IMR-90 (cell line): Measurements from ENCODE around the gene ATF5. TPM values are rescaled to one million over a fixed set of nuclear protein-coding genes. Genes with fewer than 3 reads are reported as not detected.

Experiments
- ATAC-seq: fragments of 200-7000 bp; cut with Tn5 transposase; 2 replicates; pipeline ENCODE4 v1.9.1; 2020; ENCODE audit warnings: low read depth, mild to moderate bottlenecking, moderate library complexity
- BruUV-seq: library from RNA; stranded (reverse); fragments of 400-500 nt; replicated peaks from 2 replicates; lab custom pipeline; 2021; lab: Mats Ljungman, UMichigan
- CTCF ChIA-PET: fragments of 300-600 bp; formaldehyde crosslinking; extraction: SDS; loops from one replicate; lab custom pipeline; 2021; ENCODE audit warnings: antibody characterized with exemption; lab: Yijun Ruan, JAX
- POLR2A ChIA-PET: fragments of 300-600 bp; sonication (Branson Sonifier 250); formaldehyde crosslinking; loops from one replicate; lab custom pipeline; 2022; ENCODE audit warnings: antibody characterized with exemption; ENCODE audit not compliant: unreplicated experiment; lab: Charles Lee
- DNase-seq: peaks from one replicate; pipeline ENCODE4 v3.0.0; 2013
- H2AFZ ChIP-seq: replicated peaks from 2 replicates; pipeline ENCODE3; 2013; ENCODE audit warnings: low read length, mild to moderate bottlenecking; ENCODE audit not compliant: poor library complexity
- H2AK5ac ChIP-seq: 2 replicates; pipeline ENCODE4 v1.6.1; 2013; ENCODE audit warnings: low read depth, low read length, inconsistent platforms
- H2AK9ac ChIP-seq: replicated peaks from 2 replicates; pipeline ENCODE3; 2013; ENCODE audit warnings: mild to moderate bottlenecking, low read depth, low read length, moderate library complexity; ENCODE audit not compliant: poor library complexity
- H2BK120ac ChIP-seq: 2 replicates; pipeline ENCODE4 v1.6.1; 2013; ENCODE audit warnings: low read depth, low read length, inconsistent platforms
- H2BK15ac ChIP-seq: 3 replicates; pipeline ENCODE4 v1.6.1; 2013; ENCODE audit warnings: low read depth, low read length, inconsistent platforms
- H2BK20ac ChIP-seq: 2 replicates; pipeline ENCODE4 v1.6.1; 2013; ENCODE audit warnings: low read depth, mild to moderate bottlenecking, inconsistent platforms, low read length, moderate library complexity
- H2BK5ac ChIP-seq: 2 replicates; pipeline ENCODE4 v1.6.1; 2013; ENCODE audit warnings: mild to moderate bottlenecking, low read depth, low read length, inconsistent platforms; ENCODE audit not compliant: poor library complexity, severe bottlenecking
- H3K14ac ChIP-seq: replicated peaks from 2 replicates; pipeline ENCODE4 v1.6.1; 2013; ENCODE audit warnings: low read depth, low read length, inconsistent platforms
- H3K18ac ChIP-seq: 2 replicates; pipeline ENCODE4 v1.6.1; 2013; ENCODE audit warnings: low read depth, low read length, control low read depth
- H3K23ac ChIP-seq: 2 replicates; pipeline ENCODE4 v1.6.1; 2013; ENCODE audit warnings: low read depth, low read length, inconsistent platforms
- H3K27ac ChIP-seq: 2 replicates; pipeline ENCODE4 v1.5.1; 2013; ENCODE audit warnings: mild to moderate bottlenecking, control low read depth, low read length; ENCODE audit not compliant: insufficient read depth
- H3K27me3 ChIP-seq: 2 replicates; pipeline ENCODE4 v1.6.1; 2013; ENCODE audit warnings: low read length; ENCODE audit not compliant: control insufficient read depth, insufficient read depth
- H3K36me3 ChIP-seq: 2 replicates; pipeline ENCODE4 v1.6.1; 2013; ENCODE audit warnings: low read length, mixed read lengths; ENCODE audit not compliant: control insufficient read depth, insufficient read depth
- H3K4ac ChIP-seq: 2 replicates; pipeline ENCODE4 v1.6.1; 2013; ENCODE audit warnings: low read depth, low read length, inconsistent platforms
- H3K4me1 ChIP-seq: 2 replicates; pipeline ENCODE4 v1.6.1; 2013; ENCODE audit warnings: low read length, mixed read lengths; ENCODE audit not compliant: control insufficient read depth, insufficient read depth
- H3K4me2 ChIP-seq: 2 replicates; pipeline ENCODE4 v1.6.1; 2013; ENCODE audit warnings: low read depth, mild to moderate bottlenecking, control low read depth, low read length, moderate library complexity
- H3K4me3 ChIP-seq: 2 replicates; pipeline ENCODE4 v1.5.1; 2013; ENCODE audit warnings: low read depth, mild to moderate bottlenecking, control low read depth, low read length, moderate library complexity; ENCODE audit not compliant: insufficient read depth
- H3K56ac ChIP-seq: 2 replicates; pipeline ENCODE4 v1.6.1; 2013; ENCODE audit warnings: low read length, inconsistent platforms; ENCODE audit not compliant: insufficient read depth; ENCODE audit errors: extremely low read depth
- H3K79me1 ChIP-seq, 2 experiments: 2 replicates each; pipeline ENCODE4 v1.6.1; 2013; ENCODE audit warnings: low read length in 2 of 2, inconsistent platforms in 1 of 2, low read depth in 1 of 2
- H3K9ac ChIP-seq: 2 replicates; pipeline ENCODE4 v1.6.1; 2013; ENCODE audit warnings: low read depth, low read length, control low read depth
- H3K9me1 ChIP-seq: 2 replicates; pipeline ENCODE4 v1.6.1; 2013; ENCODE audit warnings: low read length, inconsistent platforms; ENCODE audit not compliant: insufficient read depth
- H3K9me3 ChIP-seq: 2 replicates; pipeline ENCODE4 v1.6.1; 2013; ENCODE audit warnings: low read length; ENCODE audit not compliant: control insufficient read depth, insufficient read depth
- H4K20me1 ChIP-seq: 2 replicates; pipeline ENCODE4 v1.6.1; 2013; ENCODE audit warnings: low read length, inconsistent platforms; ENCODE audit not compliant: insufficient read depth
- H4K5ac ChIP-seq: 2 replicates; pipeline ENCODE4 v1.6.1; 2013; ENCODE audit warnings: mild to moderate bottlenecking, low read depth, low read length, control low read depth
- H4K8ac ChIP-seq, 2 experiments: 2 replicates each; pipeline ENCODE4 v1.6.1; 2013; ENCODE audit warnings: low read depth in 2 of 2, low read length in 2 of 2, control low read depth in 1 of 2, inconsistent platforms in 1 of 2
- H4K91ac ChIP-seq: 2 replicates; pipeline ENCODE4 v1.6.1; 2013; ENCODE audit warnings: low read depth, low read length, inconsistent platforms; ENCODE audit not compliant: insufficient read depth
- BHLHE40 ChIP-seq: fragments of 150-350 bp; IDR thresholded peaks from 2 replicates; pipeline ENCODE4 v1.6.1; 2016; ENCODE audit warnings: mild to moderate bottlenecking, low read depth, low read length
- CEBPB ChIP-seq: IDR thresholded peaks from 2 replicates; pipeline ENCODE4 v1.6.1; 2012; ENCODE audit warnings: low read depth, low read length, improper control_type of control experiment
- CHD1 ChIP-seq: IDR thresholded peaks from 2 replicates; pipeline ENCODE4 v1.6.1; 2012; ENCODE audit warnings: low read depth, low read length, improper control_type of control experiment
- FOS ChIP-seq: fragments of 150-350 bp; IDR thresholded peaks from 2 replicates; pipeline ENCODE4 v1.6.1; 2016; ENCODE audit warnings: low read depth, low read length
- MAFK ChIP-seq: IDR thresholded peaks from 2 replicates; pipeline ENCODE4 v1.6.1; 2012; ENCODE audit warnings: low read depth, low read length, improper control_type of control experiment
- MXI1 ChIP-seq: IDR thresholded peaks from 2 replicates; pipeline ENCODE4 v1.6.1; 2012; ENCODE audit warnings: low read depth, mild to moderate bottlenecking, low read length, moderate library complexity, borderline replicate concordance
- NFE2L2 ChIP-seq: fragments of 150-350 bp; IDR thresholded peaks from 2 replicates; pipeline ENCODE4 v1.6.1; 2016; ENCODE audit warnings: low read depth, mild to moderate bottlenecking, low read length
- POLR2A ChIP-seq: IDR thresholded peaks from 2 replicates; pipeline ENCODE4 v1.6.1; 2012; ENCODE audit warnings: mild to moderate bottlenecking, low read depth, low read length
- RAD21 ChIP-seq: IDR thresholded peaks from 2 replicates; pipeline ENCODE4 v1.6.1; 2012; ENCODE audit warnings: low read length, improper control_type of control experiment
- RCOR1 ChIP-seq: IDR thresholded peaks from 2 replicates; pipeline ENCODE4 v1.6.1; 2012; ENCODE audit warnings: mild to moderate bottlenecking, low read length, improper control_type of control experiment; ENCODE audit not compliant: insufficient replicate concordance
- RFX5 ChIP-seq: IDR thresholded peaks from 2 replicates; pipeline ENCODE4 v1.8.0; 2012; ENCODE audit warnings: low read depth, mild to moderate bottlenecking, low read length, moderate library complexity
- SMC3 ChIP-seq: fragments of 150-350 bp; IDR thresholded peaks from 2 replicates; pipeline ENCODE4 v1.6.1; 2016; ENCODE audit warnings: low read depth, mild to moderate bottlenecking, antibody characterized with exemption, low read length, moderate library complexity
- WGBS, 2 experiments: methylation state at CpG; one replicate each; pipeline versions ENCODE4 v1.1.5 to v1.1.7; 2013; ENCODE audit warnings: missing lambda C conversion rate in 2 of 2; ENCODE audit not compliant: insufficient read length in 1 of 2; ENCODE audit errors: extremely low coverage in 2 of 2; 5-methylcytosine and 5-hydroxymethylcytosine counted together
- dilution Hi-C: fragments of 300-500 bp; cut with HindIII; formaldehyde crosslinking; loops from one replicate; pipeline ENCODE4 v1.14.3; 2018; ENCODE audit warnings: low sequenced_read_pairs; ENCODE audit not compliant: unreplicated experiment
- in situ Hi-C: fragments of 300-500 bp; cut with MboI; formaldehyde crosslinking; loops from 3 replicates; pipeline ENCODE4 v1.14.3; 2019; ENCODE audit warnings: low sequenced_read_pairs, inconsistent platforms, mixed read lengths
- intact Hi-C: fragments of 100-400 bp; cut with micrococcal nuclease; formaldehyde crosslinking; loops from 2 replicates; pipeline ENCODE4 v1.10.0; 2022
- polyA plus RNA-seq, 3 experiments: library from polyadenylated mRNA; depleted of rRNA; stranded (reverse); fragments of >200 nt; gene quantifications; 2 replicates each; pipeline ENCODE4 v1.2.3, GENCODE V29; 2012; ENCODE audit warnings: low replicate concordance in 1 of 3
- total RNA-seq: library from RNA; depleted of rRNA; stranded (reverse); fragments of >200 nt; gene quantifications from 2 replicates; pipeline ENCODE4 v1.2.3, GENCODE V29; 2012
- TF ChIP-seq, protein P1 (sequence below): fragments of 150-350 bp; IDR thresholded peaks from 2 replicates; pipeline ENCODE4 v1.6.1; 2017; ENCODE audit warnings: mild to moderate bottlenecking, antibody characterized with exemption, low read length, low read depth
- TF ChIP-seq, protein P2 (sequence below): conservative IDR thresholded peaks from 2 replicates; pipeline ENCODE4 v1.5.1; 2012; ENCODE audit warnings: mild to moderate bottlenecking, low read depth, low read length, improper control_type of control experiment
- TF ChIP-seq, protein P3 (sequence below): fragments of 150-350 bp; IDR thresholded peaks from 2 replicates; pipeline ENCODE4 v1.6.1; 2016; ENCODE audit warnings: low read depth, mild to moderate bottlenecking, low read length, moderate library complexity, borderline replicate concordance

The ATF5 gene
- total and polyA plus RNA-seq, 2 of the 4 experiments (the other 2 are of a cell fraction), result 2.7 to 15.7 TPM

DNA sequence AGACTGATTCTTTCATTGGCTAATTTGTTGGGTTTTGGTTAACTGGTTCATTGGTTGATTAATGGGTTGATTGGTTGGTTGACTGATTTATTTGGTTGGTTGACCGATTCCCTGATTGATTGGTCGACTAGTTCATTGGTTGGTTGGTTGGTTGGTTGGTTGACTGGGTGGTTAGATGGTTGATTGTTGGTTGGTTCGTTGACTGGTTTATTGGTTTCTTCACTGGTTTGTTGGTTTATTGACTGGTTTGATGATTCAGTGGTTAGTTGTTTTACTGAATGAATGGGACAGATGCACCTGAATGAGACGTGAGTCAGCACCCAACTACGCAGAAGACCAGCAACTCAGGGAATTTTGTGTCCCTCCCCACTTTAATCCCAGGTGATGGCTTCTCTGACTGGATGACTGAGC lies 3.0 kb downstream of the ATF5 start:
- in situ Hi-C loops, result loop anchor here (10.0 kb wide), 2 partner anchors 53 to 213 kb away; no protein-coding TSS in a partner anchor
- H3K9me3 ChIP-seq, result no peaks in the 10 kb centered on the region
- H3K14ac ChIP-seq, result no peak overlapping the region
- H3K27ac ChIP-seq, result no peak overlapping the region
- H3K9me1 ChIP-seq, result peaks cover 14% of the 10 kb centered on the region
- dilution Hi-C loops, result no loop called here
- no peak overlapping the region for H4K91ac ChIP-seq
- H3K27me3 ChIP-seq, result no peaks in the 10 kb centered on the region
- peaks cover 9% of the 10 kb centered on the region for H3K36me3 ChIP-seq
- H2BK20ac ChIP-seq, result no peak overlapping the region
- H2AFZ ChIP-seq, result no peak overlapping the region
- peaks cover 10% of the 10 kb centered on the region; the same call in 1 of the 2 replicates for H4K20me1 ChIP-seq
- H3K56ac ChIP-seq, result no peak overlapping the region
- CTCF ChIA-PET, result no interaction called here
- peaks cover 10 to 26% of the 10 kb centered on the region in 2 experiments for H3K79me1 ChIP-seq
- H2BK5ac ChIP-seq, result no peak overlapping the region
- H3K9ac ChIP-seq, result no peak overlapping the region
- H4K5ac ChIP-seq, result no peak overlapping the region
- H2BK120ac ChIP-seq, result no peak overlapping the region
- DNase-seq, result no peak
- H3K23ac ChIP-seq, result no peak overlapping the region
- no peak overlapping the region for H2AK5ac ChIP-seq
- no peak overlapping the region for H2BK15ac ChIP-seq
- no peak overlapping the region for H4K8ac ChIP-seq
- no peak overlapping the region for H3K4me3 ChIP-seq
- POLR2A ChIA-PET, result no interaction called here
- BruUV-seq, result no TSS peak
- ATAC-seq, result no peak
- H3K4me1 ChIP-seq, result peaks cover 4% of the 10 kb centered on the region
- TF ChIP-seq RAD21, result no peak
- no peak for TF ChIP-seq BHLHE40
- TF ChIP-seq POLR2A, result no peak
- TF ChIP-seq FOS, result no peak
- TF ChIP-seq CHD1, result no peak
- TF ChIP-seq, protein P1, sequence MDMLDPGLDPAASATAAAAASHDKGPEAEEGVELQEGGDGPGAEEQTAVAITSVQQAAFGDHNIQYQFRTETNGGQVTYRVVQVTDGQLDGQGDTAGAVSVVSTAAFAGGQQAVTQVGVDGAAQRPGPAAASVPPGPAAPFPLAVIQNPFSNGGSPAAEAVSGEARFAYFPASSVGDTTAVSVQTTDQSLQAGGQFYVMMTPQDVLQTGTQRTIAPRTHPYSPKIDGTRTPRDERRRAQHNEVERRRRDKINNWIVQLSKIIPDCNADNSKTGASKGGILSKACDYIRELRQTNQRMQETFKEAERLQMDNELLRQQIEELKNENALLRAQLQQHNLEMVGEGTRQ, result no peak
- TF ChIP-seq, protein P2, sequence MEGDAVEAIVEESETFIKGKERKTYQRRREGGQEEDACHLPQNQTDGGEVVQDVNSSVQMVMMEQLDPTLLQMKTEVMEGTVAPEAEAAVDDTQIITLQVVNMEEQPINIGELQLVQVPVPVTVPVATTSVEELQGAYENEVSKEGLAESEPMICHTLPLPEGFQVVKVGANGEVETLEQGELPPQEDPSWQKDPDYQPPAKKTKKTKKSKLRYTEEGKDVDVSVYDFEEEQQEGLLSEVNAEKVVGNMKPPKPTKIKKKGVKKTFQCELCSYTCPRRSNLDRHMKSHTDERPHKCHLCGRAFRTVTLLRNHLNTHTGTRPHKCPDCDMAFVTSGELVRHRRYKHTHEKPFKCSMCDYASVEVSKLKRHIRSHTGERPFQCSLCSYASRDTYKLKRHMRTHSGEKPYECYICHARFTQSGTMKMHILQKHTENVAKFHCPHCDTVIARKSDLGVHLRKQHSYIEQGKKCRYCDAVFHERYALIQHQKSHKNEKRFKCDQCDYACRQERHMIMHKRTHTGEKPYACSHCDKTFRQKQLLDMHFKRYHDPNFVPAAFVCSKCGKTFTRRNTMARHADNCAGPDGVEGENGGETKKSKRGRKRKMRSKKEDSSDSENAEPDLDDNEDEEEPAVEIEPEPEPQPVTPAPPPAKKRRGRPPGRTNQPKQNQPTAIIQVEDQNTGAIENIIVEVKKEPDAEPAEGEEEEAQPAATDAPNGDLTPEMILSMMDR, result no peak
- no peak for TF ChIP-seq MAFK
- no peak for TF ChIP-seq SMC3
- TF ChIP-seq NFE2L2, result no peak
- no peak for TF ChIP-seq MXI1
- no peak for TF ChIP-seq CEBPB
- TF ChIP-seq RCOR1, result no peak
- TF ChIP-seq, protein P3, sequence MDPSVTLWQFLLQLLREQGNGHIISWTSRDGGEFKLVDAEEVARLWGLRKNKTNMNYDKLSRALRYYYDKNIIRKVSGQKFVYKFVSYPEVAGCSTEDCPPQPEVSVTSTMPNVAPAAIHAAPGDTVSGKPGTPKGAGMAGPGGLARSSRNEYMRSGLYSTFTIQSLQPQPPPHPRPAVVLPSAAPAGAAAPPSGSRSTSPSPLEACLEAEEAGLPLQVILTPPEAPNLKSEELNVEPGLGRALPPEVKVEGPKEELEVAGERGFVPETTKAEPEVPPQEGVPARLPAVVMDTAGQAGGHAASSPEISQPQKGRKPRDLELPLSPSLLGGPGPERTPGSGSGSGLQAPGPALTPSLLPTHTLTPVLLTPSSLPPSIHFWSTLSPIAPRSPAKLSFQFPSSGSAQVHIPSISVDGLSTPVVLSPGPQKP, result no peak
- no peak for TF ChIP-seq RFX5
- no peak overlapping the region for H3K4ac ChIP-seq
- H3K18ac ChIP-seq, result no peak overlapping the region
- no peak overlapping the region for H3K4me2 ChIP-seq
- 100% methylated on average over 3 of the region's 5 CpGs; no CpG with 5 or more reads in 1 of the 2 experiments for WGBS, 2 experiments
- intact Hi-C loops, result no loop called here
- H2AK9ac ChIP-seq, result no peak overlapping the region
